ENCODE data around the gene PARP9. TPM values are rescaled to one million over a fixed set of nuclear protein-coding genes. Genes with fewer than 3 reads are reported as not detected.
A peak's percentile ranks its signal among the peaks of the same experiment; 100 is the strongest.

PARP9 gene
- total RNA-seq, 3 donors from 2014 or later (not counting 1 experiment from before 2014, with no cell fraction given), result 23.8 to 41.1 (median 38.5) TPM

DNA sequence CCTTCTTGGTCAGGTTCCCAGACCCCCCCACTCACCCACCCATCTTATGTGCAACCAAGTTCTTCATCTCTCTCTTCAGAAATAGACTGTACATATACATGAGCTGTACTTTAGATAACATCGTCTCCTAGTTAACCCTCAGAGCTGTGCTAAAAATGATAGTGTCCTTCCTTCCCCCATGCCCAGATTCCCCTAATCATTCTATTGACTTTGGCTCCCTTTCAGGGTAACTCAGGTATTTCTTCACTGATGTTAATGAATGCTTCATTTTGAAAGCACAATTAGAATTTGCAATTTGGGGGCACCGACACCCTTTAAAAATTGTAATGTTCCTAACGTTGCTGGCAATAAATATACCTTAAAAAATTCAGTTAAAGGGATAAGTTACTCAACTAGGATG, 10.9 kb downstream of the PARP9 start:
- Mint-ChIP-seq H3K27ac (peak overlapping the region in 1 of 2 donors; percentile 15), H3K4me3 (no peak overlapping the region), H3K27me3 (ENCODE audit: low read depth in 2 of 2) (no peaks in the 10 kb centered on the region), H3K4me1 (peaks cover 16 to 26% of the 10 kb centered on the region in 2 donors), H3K36me3 (peaks cover 39% of the 10 kb centered on the region), H3K9me3 (no peaks in the 10 kb centered on the region)
- Histone ChIP-seq H3K4me3 (ENCODE audit: low read length) (no peak overlapping the region), H3K27me3 (ENCODE audit: control insufficient read depth, insufficient read depth, low read length) (no peaks in the 10 kb centered on the region), H3K4me1 (ENCODE audit: control insufficient read depth, insufficient read depth, low read length) (no peaks in the 10 kb centered on the region), H3K27ac (ENCODE audit: low read length) (no peak overlapping the region), H3K9me3 (ENCODE audit: control insufficient read depth, insufficient read depth, low read length) (no peaks in the 10 kb centered on the region), H3K36me3 (ENCODE audit: control insufficient read depth, insufficient read depth, low read length) (peaks cover 87% of the 10 kb centered on the region)
- DNase-seq (no peak), ATAC-seq (no peak)
- intact Hi-C loops (cut with micrococcal nuclease), result no loop called here
- WGBS (ENCODE audit: insufficient coverage), result 85% methylated on average over 1 of the region's 3 CpGs
- TF ChIP-seq, protein P1, sequence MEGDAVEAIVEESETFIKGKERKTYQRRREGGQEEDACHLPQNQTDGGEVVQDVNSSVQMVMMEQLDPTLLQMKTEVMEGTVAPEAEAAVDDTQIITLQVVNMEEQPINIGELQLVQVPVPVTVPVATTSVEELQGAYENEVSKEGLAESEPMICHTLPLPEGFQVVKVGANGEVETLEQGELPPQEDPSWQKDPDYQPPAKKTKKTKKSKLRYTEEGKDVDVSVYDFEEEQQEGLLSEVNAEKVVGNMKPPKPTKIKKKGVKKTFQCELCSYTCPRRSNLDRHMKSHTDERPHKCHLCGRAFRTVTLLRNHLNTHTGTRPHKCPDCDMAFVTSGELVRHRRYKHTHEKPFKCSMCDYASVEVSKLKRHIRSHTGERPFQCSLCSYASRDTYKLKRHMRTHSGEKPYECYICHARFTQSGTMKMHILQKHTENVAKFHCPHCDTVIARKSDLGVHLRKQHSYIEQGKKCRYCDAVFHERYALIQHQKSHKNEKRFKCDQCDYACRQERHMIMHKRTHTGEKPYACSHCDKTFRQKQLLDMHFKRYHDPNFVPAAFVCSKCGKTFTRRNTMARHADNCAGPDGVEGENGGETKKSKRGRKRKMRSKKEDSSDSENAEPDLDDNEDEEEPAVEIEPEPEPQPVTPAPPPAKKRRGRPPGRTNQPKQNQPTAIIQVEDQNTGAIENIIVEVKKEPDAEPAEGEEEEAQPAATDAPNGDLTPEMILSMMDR (IDR thresholded peaks at IDR 0.05), result no peak

DNA sequence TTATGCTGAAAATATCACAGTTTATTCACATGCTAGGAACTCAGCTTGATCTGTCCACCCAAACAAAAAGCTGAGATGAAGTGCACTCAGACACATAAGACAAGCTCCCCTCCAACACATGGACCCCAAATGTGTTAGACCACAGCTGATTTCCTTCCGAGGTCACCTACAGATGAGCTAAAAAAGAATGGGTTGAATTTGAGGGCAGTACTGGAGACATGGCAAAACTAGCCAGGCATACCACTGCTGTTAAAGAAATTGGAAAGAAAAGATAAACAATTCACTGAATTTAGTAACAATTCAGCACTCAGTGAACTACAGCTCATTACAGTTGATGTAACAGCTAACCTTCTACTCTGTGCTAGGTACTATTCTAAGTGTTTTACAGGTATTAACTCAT, 15.5 kb downstream of the PARP9 start:
- H3K27me3 Mint-ChIP-seq (ENCODE audit: low read depth in 2 of 2), result no peaks in the 10 kb centered on the region
- ATAC-seq (no peak), DNase-seq (no peak)
- Histone ChIP-seq H3K4me1 (ENCODE audit: control insufficient read depth, insufficient read depth, low read length) (no peaks in the 10 kb centered on the region), H3K4me3 (ENCODE audit: low read length) (no peak overlapping the region), H3K27ac (ENCODE audit: low read length) (no peak overlapping the region), H3K36me3 (ENCODE audit: control insufficient read depth, insufficient read depth, low read length) (peaks cover 80% of the 10 kb centered on the region), H3K9me3 (ENCODE audit: control insufficient read depth, insufficient read depth, low read length) (no peaks in the 10 kb centered on the region), H3K27me3 (ENCODE audit: control insufficient read depth, insufficient read depth, low read length) (no peaks in the 10 kb centered on the region)
- intact Hi-C loops (cut with micrococcal nuclease), result no loop called here
- WGBS (ENCODE audit: insufficient coverage), result 67% methylated on average over 1 of the region's 1 CpG
- H3K9me3 Mint-ChIP-seq, result no peaks in the 10 kb centered on the region
- no peak overlapping the region for H3K4me3 Mint-ChIP-seq
- H3K4me1 Mint-ChIP-seq, result peaks cover 12 to 22% of the 10 kb centered on the region in 2 donors
- H3K27ac Mint-ChIP-seq, result peak overlapping the region; percentile 37 to 63
- TF ChIP-seq, protein P1 (IDR thresholded peaks at IDR 0.05), result no peak
- H3K36me3 Mint-ChIP-seq, result peaks cover 51% of the 10 kb centered on the region

DNA sequence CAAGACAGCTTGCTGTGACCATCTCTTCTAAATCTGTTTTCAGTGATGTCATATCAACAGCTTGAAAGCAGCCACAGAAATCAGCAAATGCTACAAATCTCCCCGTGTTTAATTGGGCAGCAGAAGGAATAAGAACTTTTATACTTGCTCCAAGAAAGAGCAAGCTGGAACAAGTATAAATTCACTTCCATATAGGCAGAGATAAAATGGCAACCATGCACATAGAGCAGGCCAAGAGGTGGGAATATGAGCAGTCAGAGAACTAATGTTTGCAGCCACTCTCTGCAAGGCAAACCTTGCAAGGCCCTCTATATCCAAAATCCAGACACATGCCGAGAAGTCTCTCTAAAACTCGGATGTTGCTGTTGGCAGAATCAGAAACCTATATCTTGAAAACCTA, 16.0 kb downstream of the PARP9 start:
- intact Hi-C loops (cut with micrococcal nuclease), result no loop called here
- Mint-ChIP-seq H3K36me3 (peaks cover 46% of the 10 kb centered on the region), H3K4me1 (peaks cover 7 to 17% of the 10 kb centered on the region in 2 donors), H3K9me3 (no peaks in the 10 kb centered on the region), H3K27me3 (ENCODE audit: low read depth in 2 of 2) (no peaks in the 10 kb centered on the region), H3K27ac (peak overlapping the region in 1 of 2 donors; percentile 63), H3K4me3 (no peak overlapping the region)
- Histone ChIP-seq H3K27ac (ENCODE audit: low read length) (no peak overlapping the region), H3K9me3 (ENCODE audit: control insufficient read depth, insufficient read depth, low read length) (no peaks in the 10 kb centered on the region), H3K27me3 (ENCODE audit: control insufficient read depth, insufficient read depth, low read length) (no peaks in the 10 kb centered on the region), H3K4me3 (ENCODE audit: low read length) (no peak overlapping the region), H3K36me3 (ENCODE audit: control insufficient read depth, insufficient read depth, low read length) (peaks cover 74% of the 10 kb centered on the region), H3K4me1 (ENCODE audit: control insufficient read depth, insufficient read depth, low read length) (no peaks in the 10 kb centered on the region)
- TF ChIP-seq, protein P1 (IDR thresholded peaks at IDR 0.05), result no peak
- DNase-seq (no peak), ATAC-seq (no peak)
- 100% methylated on average over 3 of the region's 3 CpGs for WGBS (ENCODE audit: insufficient coverage)

DNA sequence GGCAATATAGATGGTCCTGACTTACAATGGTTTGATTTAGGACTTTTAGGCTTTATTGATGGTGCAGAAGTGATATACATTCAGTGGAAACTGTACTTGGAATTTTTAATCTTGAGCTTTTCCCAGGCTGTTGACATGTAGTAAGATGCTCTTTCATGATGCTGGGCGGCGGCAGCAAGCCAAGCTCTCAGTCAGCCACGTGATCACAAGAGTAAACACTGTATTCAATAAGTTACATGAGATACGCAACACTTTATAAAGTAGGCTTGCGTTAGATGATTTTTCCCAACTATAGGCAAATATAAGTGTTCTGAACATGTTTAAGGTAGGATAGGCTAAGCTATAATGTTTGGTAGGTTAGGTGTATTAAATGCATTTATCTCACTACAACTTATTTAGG, 17.9 kb downstream of the PARP9 start:
- peaks cover 66% of the 10 kb centered on the region for H3K36me3 ChIP-seq (ENCODE audit: control insufficient read depth, insufficient read depth, low read length)
- peaks cover 5 to 12% of the 10 kb centered on the region in 2 donors for H3K4me1 Mint-ChIP-seq

More for the DNA sequence above, 17.9 kb downstream of the PARP9 start:
- 96% methylated on average over 4 of the region's 5 CpGs for WGBS (ENCODE audit: insufficient coverage)
- no peak overlapping the region for H3K27ac ChIP-seq (ENCODE audit: low read length)
- no peaks in the 10 kb centered on the region for H3K27me3 ChIP-seq (ENCODE audit: control insufficient read depth, insufficient read depth, low read length)
- DNase-seq (no peak), ATAC-seq (no peak)
- Mint-ChIP-seq H3K27me3 (ENCODE audit: low read depth in 2 of 2) (no peaks in the 10 kb centered on the region), H3K4me3 (no peak overlapping the region), H3K27ac (no peak overlapping the region), H3K9me3 (no peaks in the 10 kb centered on the region), H3K36me3 (peaks cover 38% of the 10 kb centered on the region)
- no peaks in the 10 kb centered on the region for H3K4me1 ChIP-seq (ENCODE audit: control insufficient read depth, insufficient read depth, low read length)
- no peak overlapping the region for H3K4me3 ChIP-seq (ENCODE audit: low read length)
- H3K9me3 ChIP-seq (ENCODE audit: control insufficient read depth, insufficient read depth, low read length), result no peaks in the 10 kb centered on the region
- intact Hi-C loops (cut with micrococcal nuclease), result no loop called here
- TF ChIP-seq, protein P1 (IDR thresholded peaks at IDR 0.05), result no peak
